Activated CD4-positive, CD25-positive, alpha-beta regulatory T cell treated with anti-CD3 and anti-CD28 coated beads, Interleukin-2, amount 50 U/mL, for 16 hours (primary cell): Measurements from ENCODE around the gene CIDEA.
"Not testable (repeated sequence)": the region's sequence is repeated elsewhere in the genome, so short reads cannot be mapped to it uniquely, and the experiment has no call there.

Source experiments
- DNase-seq: peaks from one replicate; pipeline ENCODE4 v3.0.0-alpha.2; 2020; ENCODE audit warnings: low read depth, low spot score

CIDEA gene

GRCh38 chr18:12238826-12239225 is 15.3 kb upstream of the CIDEA start:
- DNase-seq = no peak

GRCh38 chr18:12239431-12239830 is 14.7 kb upstream of the CIDEA start:
- no peak for DNase-seq

GRCh38 chr18:12242658-12243260 is 11.4 kb upstream of the CIDEA start:
- no peak for DNase-seq

- DNase-seq = not testable (repeated sequence)
Observed at GRCh38 chr18:12243272-12243671, 10.9 kb upstream of the CIDEA start.

- no peak for DNase-seq
Observed at GRCh38 chr18:12245793-12246135, 8.4 kb upstream of the CIDEA start.

- no peak for DNase-seq
Observed at GRCh38 chr18:12246849-12247808, 7.0 kb upstream of the CIDEA start.

- no peak for DNase-seq
Observed at GRCh38 chr18:12247946-12248345, 6.2 kb upstream of the CIDEA start.

- DNase-seq = no peak
Observed at GRCh38 chr18:12248926-12249720, 5.0 kb upstream of the CIDEA start.

- no peak for DNase-seq
Observed at GRCh38 chr18:12251311-12251710, 2.9 kb upstream of the CIDEA start.

- no peak for DNase-seq
Observed at GRCh38 chr18:12252061-12252460, 2.1 kb upstream of the CIDEA start.

- DNase-seq = no peak
Observed at GRCh38 chr18:12253027-12253426, 1.1 kb upstream of the CIDEA start.

- DNase-seq = no peak
Observed at GRCh38 chr18:12253663-12254135, 462 bp upstream of the CIDEA start.

GRCh38 chr18:12254820-12255511 is 805 bp downstream of the CIDEA start:
- DNase-seq = no peak

- DNase-seq = no peak
Observed at GRCh38 chr18:12255626-12256026, 1.5 kb downstream of the CIDEA start.

- no peak for DNase-seq
Observed at GRCh38 chr18:12256951-12257350, 2.8 kb downstream of the CIDEA start.

- DNase-seq = no peak
Observed at GRCh38 chr18:12257996-12258718, 4.0 kb downstream of the CIDEA start.

- no peak for DNase-seq
Observed at GRCh38 chr18:12258719-12259705, 4.9 kb downstream of the CIDEA start.

- DNase-seq = no peak
Observed at GRCh38 chr18:12262748-12263147, 8.6 kb downstream of the CIDEA start.

GRCh38 chr18:12264864-12265263 is 10.7 kb downstream of the CIDEA start:
- no peak for DNase-seq
